Cardiac ventricle fibroblast (primary cell): Measurements from ENCODE around the gene ZNF141. TPM values are rescaled to one million over a fixed set of nuclear protein-coding genes. Genes with fewer than 3 reads are reported as not detected.

Source experiments
- total RNA-seq: library from RNA; depleted of rRNA; stranded (reverse); fragments of >200 nt; gene quantifications from 2 replicates; pipeline ENCODE4 v1.2.3, GENCODE V29; 2015

Gene ZNF141
- 4.8 TPM in 2 replicates for total RNA-seq

GRCh38 chr4:337143-337931, at the start of gene ZNF141:
TSS of gene ZNF141 (plus strand) at chr4:337814. CDS start at chr4:337984, 170 bp downstream.

GRCh38 chr4:304969-305680, 32.5 kb upstream of the ZNF141 start, which contains the start of gene ZNF732:
TSS of gene ZNF732 (minus strand) at chr4:305474. CDS start at chr4:305310, 164 bp downstream.

Other genes starting within 250 kb of the ZNF141 start
- 2.5 and 3.1 TPM in 2 replicates for gene ZNF718, start 213.3 kb upstream of the ZNF141 start, total RNA-seq
- 0.10 TPM in 1 of 2 replicates, not detected in the other for gene ZNF732, start 32.3 kb upstream of the ZNF141 start, total RNA-seq
- 10.3 and 12.3 TPM in 2 replicates for gene ZNF721, start 161.3 kb downstream of the ZNF141 start, total RNA-seq
- gene PIGG, start 161.4 kb downstream of the ZNF141 start, total RNA-seq: 30.4 and 31.8 TPM in 2 replicates
- gene TMEM271, start 238.5 kb downstream of the ZNF141 start, total RNA-seq: not detected in 2 replicates